ENCODE data around the gene DCDC2. TPM values are rescaled to one million over a fixed set of nuclear protein-coding genes. Genes with fewer than 3 reads are reported as not detected.
A peak's percentile ranks its signal among the peaks of the same experiment; 100 is the strongest.

DCDC2 gene
- total and polyA plus RNA-seq, 5 donors from 2014 or later, result 0.39 TPM; not detected in 4

GRCh38 chr6:24131751-24132150 lies 226.1 kb downstream of the DCDC2 start:
- Histone ChIP-seq H3K36me3 (ENCODE audit: control insufficient read depth, insufficient read depth, low read length) (no peaks in the 10 kb centered on the region), H3K27me3 (ENCODE audit: control insufficient read depth, insufficient read depth, low read length) (no peaks in the 10 kb centered on the region), H3K4me1 (ENCODE audit: control insufficient read depth, insufficient read depth, low read length, poor library complexity, severe bottlenecking) (no peaks in the 10 kb centered on the region), H3K27ac (ENCODE audit: insufficient read depth, low read length, poor library complexity, severe bottlenecking) (no peak overlapping the region), H3K4me3 (ENCODE audit: low read depth, low read length) (no peak overlapping the region), H3K9me3 (ENCODE audit: control insufficient read depth in 2 of 2, low read length in 2 of 2) (no peaks in the 10 kb centered on the region)
- Mint-ChIP-seq H3K9me3 (peaks cover 0 to 3% (median 1%) of the 10 kb centered on the region in 7 donors), H3K4me3 (no peak overlapping the region), H3K27me3 (peaks cover 2% of the 10 kb centered on the region), H3K36me3 (no peaks in the 10 kb centered on the region), H3K4me1 (no peaks in the 10 kb centered on the region), H3K27ac (no peak overlapping the region)
- DNase-seq (no peak), ATAC-seq (ENCODE audit: low read depth in 2 of 2) (no peak)

- ATAC-seq (ENCODE audit: low read depth in 2 of 2), result no peak
- peaks cover 21% of the 10 kb centered on the region for H3K27me3 Mint-ChIP-seq
- Histone ChIP-seq H3K4me3 (ENCODE audit: low read depth, low read length) (no peak overlapping the region), H3K9me3 (ENCODE audit: control insufficient read depth in 2 of 2, low read length in 2 of 2) (no peaks in the 10 kb centered on the region), H3K27ac (ENCODE audit: insufficient read depth, low read length, poor library complexity, severe bottlenecking) (no peak overlapping the region), H3K27me3 (ENCODE audit: control insufficient read depth, insufficient read depth, low read length) (no peaks in the 10 kb centered on the region), H3K36me3 (ENCODE audit: control insufficient read depth, insufficient read depth, low read length) (no peaks in the 10 kb centered on the region), H3K4me1 (ENCODE audit: control insufficient read depth, insufficient read depth, low read length, poor library complexity, severe bottlenecking) (no peaks in the 10 kb centered on the region)
- H3K27ac Mint-ChIP-seq, result no peak overlapping the region
- no peaks in the 10 kb centered on the region for H3K36me3 Mint-ChIP-seq
- no peak for DNase-seq
- H3K4me3 Mint-ChIP-seq, result no peak overlapping the region
- peaks cover 0 to 7% (median 2%) of the 10 kb centered on the region in 7 donors for H3K9me3 Mint-ChIP-seq
- peaks cover 0 to 3% (median 1%) of the 10 kb centered on the region in 4 donors for H3K4me1 Mint-ChIP-seq
These were observed 230.5 kb downstream of the DCDC2 start for GRCh38 chr6:24127316-24127715.

GRCh38 chr6:24126586-24127192 lies 231.2 kb downstream of the DCDC2 start:
- Mint-ChIP-seq H3K4me1 (peaks cover 0 to 3% (median 1%) of the 10 kb centered on the region in 4 donors), H3K9me3 (peaks cover 0 to 7% (median 2%) of the 10 kb centered on the region in 7 donors), H3K36me3 (no peaks in the 10 kb centered on the region), H3K27ac (no peak overlapping the region), H3K4me3 (no peak overlapping the region), H3K27me3 (peaks cover 21% of the 10 kb centered on the region)
- no peaks in the 10 kb centered on the region for H3K9me3 ChIP-seq (ENCODE audit: control insufficient read depth in 2 of 2, low read length in 2 of 2)
- no peak overlapping the region for H3K27ac ChIP-seq (ENCODE audit: insufficient read depth, low read length, poor library complexity, severe bottlenecking)
- H3K4me3 ChIP-seq (ENCODE audit: low read depth, low read length), result no peak overlapping the region
- no peaks in the 10 kb centered on the region for H3K27me3 ChIP-seq (ENCODE audit: control insufficient read depth, insufficient read depth, low read length)
- H3K4me1 ChIP-seq (ENCODE audit: control insufficient read depth, insufficient read depth, low read length, poor library complexity, severe bottlenecking), result no peaks in the 10 kb centered on the region
- ATAC-seq (ENCODE audit: low read depth in 2 of 2), result no peak
- no peaks in the 10 kb centered on the region for H3K36me3 ChIP-seq (ENCODE audit: control insufficient read depth, insufficient read depth, low read length)
- DNase-seq, result peak in 2 of 3 donors; percentile 3 to 33

- H3K27ac Mint-ChIP-seq, result no peak within 1 kb of the TSS
- H3K4me1 Mint-ChIP-seq, result peaks cover 0 to 3% (median 1%) of the 10 kb centered on the region in 4 donors
- ATAC-seq (ENCODE audit: low read depth in 2 of 2) (no peak), DNase-seq (no peak)
- no peak within 1 kb of the TSS for H3K4me3 Mint-ChIP-seq
- no peaks in the 10 kb centered on the region for H3K36me3 Mint-ChIP-seq
- Histone ChIP-seq H3K4me3 (ENCODE audit: low read depth, low read length) (no peak within 1 kb of the TSS), H3K9me3 (ENCODE audit: control insufficient read depth in 2 of 2, low read length in 2 of 2) (no peaks in the 10 kb centered on the region), H3K27me3 (ENCODE audit: control insufficient read depth, insufficient read depth, low read length) (no peaks in the 10 kb centered on the region), H3K36me3 (ENCODE audit: control insufficient read depth, insufficient read depth, low read length) (no peaks in the 10 kb centered on the region), H3K4me1 (ENCODE audit: control insufficient read depth, insufficient read depth, low read length, poor library complexity, severe bottlenecking) (no peaks in the 10 kb centered on the region), H3K27ac (ENCODE audit: insufficient read depth, low read length, poor library complexity, severe bottlenecking) (no peak within 1 kb of the TSS)
- H3K9me3 Mint-ChIP-seq, result peaks cover 0 to 7% (median 2%) of the 10 kb centered on the region in 7 donors
- peaks cover 21% of the 10 kb centered on the region for H3K27me3 Mint-ChIP-seq
These were observed 231.9 kb downstream of the DCDC2 start, which contains the start of gene NRSN1 for GRCh38 chr6:24125980-24126379. NRSN1 (plus strand) TSS chr6:24126215; CDS start chr6:24134328, 8,113 bp downstream.

GRCh38 chr6:24122139-24122538 lies 235.7 kb downstream of the DCDC2 start:
- no peak overlapping the region for H3K27ac ChIP-seq (ENCODE audit: insufficient read depth, low read length, poor library complexity, severe bottlenecking)
- no peaks in the 10 kb centered on the region for H3K36me3 Mint-ChIP-seq
- no peaks in the 10 kb centered on the region for H3K4me1 ChIP-seq (ENCODE audit: control insufficient read depth, insufficient read depth, low read length, poor library complexity, severe bottlenecking)
- H3K27me3 Mint-ChIP-seq, result peaks cover 21% of the 10 kb centered on the region
- DNase-seq (no peak), ATAC-seq (ENCODE audit: low read depth in 2 of 2) (no peak)
- no peaks in the 10 kb centered on the region for H3K36me3 ChIP-seq (ENCODE audit: control insufficient read depth, insufficient read depth, low read length)
- H3K27ac Mint-ChIP-seq, result no peak overlapping the region
- no peak overlapping the region for H3K4me3 Mint-ChIP-seq
- H3K9me3 ChIP-seq (ENCODE audit: control insufficient read depth in 2 of 2, low read length in 2 of 2), result no peaks in the 10 kb centered on the region
- H3K4me3 ChIP-seq (ENCODE audit: low read depth, low read length), result no peak overlapping the region
- peaks cover 0 to 3% (median 1%) of the 10 kb centered on the region in 4 donors for H3K4me1 Mint-ChIP-seq
- H3K27me3 ChIP-seq (ENCODE audit: control insufficient read depth, insufficient read depth, low read length), result no peaks in the 10 kb centered on the region
- peaks cover 0 to 7% (median 1%) of the 10 kb centered on the region in 7 donors for H3K9me3 Mint-ChIP-seq

Other genes starting within 250 kb of the DCDC2 start
- not detected for gene NRSN1, start 231.8 kb downstream of the DCDC2 start, total RNA-seq
- gene NRSN1, start 231.8 kb downstream of the DCDC2 start, polyA plus RNA-seq, result not detected
- 9.7 TPM for gene MRS2, start 44.9 kb upstream of the DCDC2 start, total RNA-seq
- gene MRS2, start 44.9 kb upstream of the DCDC2 start, polyA plus RNA-seq, result 10 to 100 TPM; 15.8 to 17.5 (median 16.4) TPM
- gene GPLD1, start 131.5 kb upstream of the DCDC2 start, total RNA-seq, result 1.7 TPM
- gene GPLD1, start 131.5 kb upstream of the DCDC2 start, polyA plus RNA-seq, result 1 to 10 TPM in 1 of 4 donors, under 1 TPM in 3; 0.36 to 1.3 (median 0.70) TPM
- gene ALDH5A1, start 136.9 kb upstream of the DCDC2 start, total RNA-seq, result 4.7 TPM
- 10 to 100 TPM in 2 of 4 donors, 1 to 10 TPM in 2; 9.1 to 14.9 (median 10.2) TPM for gene ALDH5A1, start 136.9 kb upstream of the DCDC2 start, polyA plus RNA-seq